Stimulated activated effector memory CD8-positive, alpha-beta T cell treated with anti-CD3 and anti-CD28 coated beads, Interleukin-12 subunit alpha, Interleukin-12 subunit beta, amount 100 ng/mL, for 72 hours (primary cell): ENCODE results near the gene MZT2A.
"Not testable (repeated sequence)": the region's sequence is repeated elsewhere in the genome, so short reads cannot be mapped to it uniquely, and the experiment has no call there.

Experiments
- ATAC-seq: fragments of 150-1000 bp; cut with Tn5 transposase; 2 replicates; pipeline ENCODE4 v1.10.0; 2021
- DNase-seq, 2 donors: peaks; one replicate each; pipeline ENCODE4 v3.0.0; 2021 to 2022; ENCODE audit warnings: low spot score in 2 of 2
- H3K27ac Mint-ChIP-seq: one replicate; pipeline ENCODE4 v1.8.0; 2022; ENCODE audit warnings: mild to moderate bottlenecking, mixed read lengths
- H3K36me3 Mint-ChIP-seq: one replicate; pipeline ENCODE4 v1.8.0; 2022; ENCODE audit warnings: mild to moderate bottlenecking, mixed read lengths
- H3K4me1 Mint-ChIP-seq: one replicate; pipeline ENCODE4 v1.8.0; 2022; ENCODE audit warnings: mixed read lengths
- H3K4me3 Mint-ChIP-seq: one replicate; pipeline ENCODE4 v1.8.0; 2022; ENCODE audit warnings: mild to moderate bottlenecking, mixed read lengths
- H3K9me3 Mint-ChIP-seq: one replicate; pipeline ENCODE4 v1.8.0; 2022; ENCODE audit warnings: mixed read lengths

The MZT2A gene

DNA sequence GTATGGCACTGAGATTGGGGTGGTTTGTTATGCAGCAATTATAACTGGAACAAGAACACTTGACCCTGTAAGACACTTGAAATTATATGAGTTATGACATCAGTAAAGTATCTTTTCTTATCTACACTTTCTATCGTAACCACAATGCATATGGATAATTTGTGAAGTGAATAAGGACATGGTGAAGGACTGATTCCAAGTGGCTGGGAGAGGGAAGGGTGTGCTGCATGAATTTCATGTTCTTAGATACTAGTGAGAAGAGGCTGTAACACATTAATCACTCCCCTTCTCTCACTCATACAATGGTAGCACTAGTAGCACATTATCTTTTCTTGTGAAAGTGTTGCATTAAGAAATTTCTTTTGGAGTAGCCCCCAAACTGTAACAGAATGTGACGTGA is 37.3 kb downstream of the MZT2A start:
- not testable (repeated sequence) for H3K4me1 Mint-ChIP-seq, H3K36me3 Mint-ChIP-seq, H3K27ac Mint-ChIP-seq, H3K9me3 Mint-ChIP-seq, DNase-seq, ATAC-seq, H3K4me3 Mint-ChIP-seq

DNA sequence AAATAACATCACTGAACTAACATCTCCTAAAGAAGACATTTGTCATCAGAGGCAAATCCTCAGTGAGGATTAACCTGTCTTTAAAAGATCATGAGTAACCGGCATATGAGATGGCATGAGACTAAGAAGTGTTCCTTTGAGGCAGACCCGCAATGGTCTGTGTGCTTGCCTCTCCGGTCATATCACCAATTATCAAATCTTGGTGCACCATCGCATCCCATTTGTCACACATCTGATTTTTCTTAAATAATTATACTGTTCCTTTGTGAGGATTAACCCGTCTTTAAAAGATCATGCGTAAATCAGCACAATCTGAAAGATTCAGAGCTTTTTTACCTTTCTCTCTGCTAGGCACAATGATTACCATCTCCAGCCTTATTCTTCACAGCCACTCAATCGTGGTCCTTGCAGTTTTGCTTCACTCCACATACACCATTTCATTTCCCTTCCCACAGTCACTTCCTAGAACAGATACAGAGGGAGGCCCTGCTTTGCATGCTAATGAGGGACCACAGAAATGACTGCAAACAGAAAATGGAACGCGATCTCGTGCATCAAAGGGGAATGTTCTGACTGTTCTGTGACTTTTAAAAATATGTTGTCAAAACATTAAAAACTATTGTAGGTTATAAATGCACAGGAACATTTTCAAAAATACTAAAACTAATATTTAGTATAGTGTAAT is 40.8 kb downstream of the MZT2A start:
- H3K4me3 Mint-ChIP-seq, H3K27ac Mint-ChIP-seq, H3K9me3 Mint-ChIP-seq, DNase-seq, H3K36me3 Mint-ChIP-seq, H3K4me1 Mint-ChIP-seq: not testable (repeated sequence)
- peak; percentile 82 for ATAC-seq

GRCh38 chr2:131447981-131448380 is 44.2 kb downstream of the MZT2A start:
- not testable (repeated sequence) for ATAC-seq, H3K36me3 Mint-ChIP-seq, H3K4me1 Mint-ChIP-seq, H3K27ac Mint-ChIP-seq, H3K4me3 Mint-ChIP-seq, H3K9me3 Mint-ChIP-seq, DNase-seq

GRCh38 chr2:131445896-131446295 is 46.3 kb downstream of the MZT2A start:
- H3K4me1 Mint-ChIP-seq = peaks cover 6% of the 10 kb centered on the region
- DNase-seq = no peak
- no peaks in the 10 kb centered on the region for H3K9me3 Mint-ChIP-seq
- H3K36me3 Mint-ChIP-seq = no peaks in the 10 kb centered on the region
- H3K4me3 Mint-ChIP-seq = no peak overlapping the region
- ATAC-seq = no peak
- no peak overlapping the region for H3K27ac Mint-ChIP-seq

GRCh38 chr2:131445515-131445797 is 46.7 kb downstream of the MZT2A start:
- not testable (repeated sequence) for H3K9me3 Mint-ChIP-seq, H3K36me3 Mint-ChIP-seq, H3K27ac Mint-ChIP-seq, DNase-seq, H3K4me3 Mint-ChIP-seq, ATAC-seq
- H3K4me1 Mint-ChIP-seq = peaks cover 10% of the 10 kb centered on the region

GRCh38 chr2:131444736-131445514 is 47.3 kb downstream of the MZT2A start:
- ATAC-seq, H3K4me3 Mint-ChIP-seq, H3K27ac Mint-ChIP-seq, H3K9me3 Mint-ChIP-seq, DNase-seq, H3K36me3 Mint-ChIP-seq: not testable (repeated sequence)
- H3K4me1 Mint-ChIP-seq = peaks cover 11% of the 10 kb centered on the region

- peak; percentile 88 for ATAC-seq
- not testable (repeated sequence) for H3K4me3 Mint-ChIP-seq, H3K36me3 Mint-ChIP-seq, H3K9me3 Mint-ChIP-seq, H3K27ac Mint-ChIP-seq, DNase-seq
- H3K4me1 Mint-ChIP-seq = peaks cover 11% of the 10 kb centered on the region
Measured at GRCh38 chr2:131440742-131441468, 51.3 kb downstream of the MZT2A start.
